GM23248 (cell line): ENCODE measurements around the gene FECH. TPM values are rescaled to one million over a fixed set of nuclear protein-coding genes. Genes with fewer than 3 reads are reported as not detected.

Source experiments
- DNase-seq: peaks from one replicate; pipeline ENCODE4 v3.0.0-alpha.2; 2015
- H2AFZ ChIP-seq: fragments of 200-600 bp; sonication (generic); 2 replicates; pipeline ENCODE4 v1.6.1; 2016; ENCODE audit warnings: antibody characterized with exemption
- H3F3A ChIP-seq: fragments of 200-600 bp; sonication (generic); 2 replicates; pipeline ENCODE4 v1.6.1; 2016; ENCODE audit warnings: mild to moderate bottlenecking, antibody characterized with exemption, mixed run types; ENCODE audit not compliant: insufficient read depth
- H3K27ac ChIP-seq: fragments of 200-600 bp; sonication (generic); 2 replicates; pipeline ENCODE4 v1.5.1; 2016; ENCODE audit warnings: mild to moderate bottlenecking
- H3K27me3 ChIP-seq: fragments of 200-600 bp; sonication (generic); replicated peaks from 2 replicates; pipeline ENCODE4 v1.6.1; 2016; ENCODE audit warnings: mild to moderate bottlenecking; ENCODE audit not compliant: insufficient read depth
- H3K36me3 ChIP-seq: fragments of 200-600 bp; sonication (generic); 2 replicates; pipeline ENCODE4 v1.6.1; 2016; ENCODE audit warnings: low read depth, mild to moderate bottlenecking
- H3K4me1 ChIP-seq: fragments of 200-600 bp; sonication (generic); 2 replicates; pipeline ENCODE4 v1.6.1; 2016; ENCODE audit warnings: mild to moderate bottlenecking; ENCODE audit not compliant: insufficient read depth
- H3K4me2 ChIP-seq: fragments of 200-600 bp; sonication (generic); one replicate; pipeline ENCODE4 v1.6.1; 2016; ENCODE audit warnings: mild to moderate bottlenecking; ENCODE audit not compliant: unreplicated experiment
- H3K4me3 ChIP-seq: fragments of 200-600 bp; sonication (generic); 2 replicates; pipeline ENCODE4 v1.5.1; 2016; ENCODE audit warnings: mild to moderate bottlenecking
- H3K79me2 ChIP-seq: fragments of 200-600 bp; sonication (generic); 2 replicates; pipeline ENCODE4 v1.6.1; 2016; ENCODE audit warnings: mild to moderate bottlenecking; ENCODE audit not compliant: insufficient read depth
- H3K9ac ChIP-seq: fragments of 200-600 bp; sonication (generic); 2 replicates; pipeline ENCODE4 v1.6.1; 2016; ENCODE audit warnings: mild to moderate bottlenecking
- H3K9me2 ChIP-seq: fragments of 200-600 bp; sonication (generic); 2 replicates; pipeline ENCODE4 v1.6.1; 2016; ENCODE audit warnings: mixed run types, mild to moderate bottlenecking, moderate library complexity; ENCODE audit not compliant: insufficient read depth
- H3K9me3 ChIP-seq: fragments of 200-600 bp; sonication (generic); one replicate; pipeline ENCODE4 v1.6.1; 2017; ENCODE audit warnings: low read depth
- H4K20me1 ChIP-seq: fragments of 200-600 bp; sonication (generic); 2 replicates; pipeline ENCODE4 v1.6.0; 2016; ENCODE audit not compliant: insufficient read depth
- EZH2 ChIP-seq: fragments of 200-600 bp; sonication (generic); IDR thresholded peaks from 2 replicates; pipeline ENCODE4 v1.6.1; 2018; ENCODE audit warnings: antibody characterized with exemption, mild to moderate bottlenecking; ENCODE audit not compliant: insufficient read depth, poor library complexity, severe bottlenecking
- EZH2phosphoT487 ChIP-seq: fragments of 200-600 bp; sonication (generic); IDR thresholded peaks from 2 replicates; pipeline ENCODE4 v1.6.1; 2018; ENCODE audit warnings: antibody characterized with exemption, moderate library complexity, mild to moderate bottlenecking, low read depth; ENCODE audit not compliant: insufficient read depth
- whole genome bisulfite sequencing, 2 experiments: methylation state at CpG; one replicate each; pipeline ENCODE4 v1.1.6; 2015 to 2017; ENCODE audit warnings: low lambda C conversion rate in 2 of 2, low coverage in 1 of 2; ENCODE audit errors: missing lambda C conversion rate in 2 of 2; 5-methylcytosine and 5-hydroxymethylcytosine counted together
- in situ Hi-C: fragments of 300-500 bp; cut with MboI; formaldehyde crosslinking; loops from 2 replicates; pipeline ENCODE4 v1.15.0; 2020
- polyA plus RNA-seq: library from polyadenylated mRNA; unstranded; fragments of >200 nt; fragmentation: Nextera tagmentation; extraction: Ambion mirVana; gene quantifications from 2 replicates; pipeline ENCODE4 v1.2.1, GENCODE V29; 2016
- total RNA-seq: library from RNA; depleted of rRNA; stranded (reverse); fragments of >200 nt; shearing (Covaris generic); gene quantifications from 2 replicates; pipeline ENCODE4 v1.2.3, GENCODE V29; 2014

The FECH gene
- total and polyA plus RNA-seq, 2 experiments from 2014 or later = 25.4 to 33.4 TPM

GRCh38 chr18:57533868-57534510 is 52.5 kb downstream of the FECH start:
- peaks cover 5% of the 10 kb centered on the region; the same call in 1 of the 2 replicates for H3K4me1 ChIP-seq
- no peak overlapping the region for H3K27ac ChIP-seq
- no peaks in the 10 kb centered on the region for H4K20me1 ChIP-seq
- no peaks in the 10 kb centered on the region for H3K9me2 ChIP-seq
- no peak overlapping the region for H2AFZ ChIP-seq
- H3K9me3 ChIP-seq = no peaks in the 10 kb centered on the region
- no peaks in the 10 kb centered on the region for H3K36me3 ChIP-seq
- no peak overlapping the region for H3K4me3 ChIP-seq
- H3K9ac ChIP-seq = no peak overlapping the region
- in situ Hi-C loops = no loop called here
- no peaks in the 10 kb centered on the region for H3K27me3 ChIP-seq
- no peaks in the 10 kb centered on the region for H3K79me2 ChIP-seq
- H3K4me2 ChIP-seq = no peak overlapping the region
- TF ChIP-seq EZH2 (no peak), EZH2phosphoT487 (no peak)
- DNase-seq = no peak
- no peaks in the 10 kb centered on the region for H3F3A ChIP-seq
- 41 to 44% methylated on average over 4 of the region's 4 CpGs for WGBS, 2 experiments

- no peaks in the 10 kb centered on the region for H3K9me3 ChIP-seq
- no peaks in the 10 kb centered on the region for H3K79me2 ChIP-seq
- no peak for DNase-seq
- no peak overlapping the region for H3K9ac ChIP-seq
- no peak overlapping the region for H3K27ac ChIP-seq
- H2AFZ ChIP-seq = no peak overlapping the region
- TF ChIP-seq EZH2 (no peak), EZH2phosphoT487 (no peak)
- no peaks in the 10 kb centered on the region for H3K9me2 ChIP-seq
- H3K4me1 ChIP-seq = no peaks in the 10 kb centered on the region
- no peaks in the 10 kb centered on the region for H4K20me1 ChIP-seq
- H3K36me3 ChIP-seq = no peaks in the 10 kb centered on the region
- no peaks in the 10 kb centered on the region for H3F3A ChIP-seq
- in situ Hi-C loops = no loop called here
- WGBS, 2 experiments = 68 to 70% methylated on average over 16 of the region's 16 CpGs
- no peak overlapping the region for H3K4me2 ChIP-seq
- H3K4me3 ChIP-seq = no peak overlapping the region
- H3K27me3 ChIP-seq = no peaks in the 10 kb centered on the region
These were observed 53.3 kb downstream of the FECH start for GRCh38 chr18:57533006-57533867.

GRCh38 chr18:57529151-57529550 is 57.4 kb downstream of the FECH start:
- Histone ChIP-seq H3K9ac (no peak overlapping the region), H3K79me2 (no peaks in the 10 kb centered on the region), H3K27ac (no peak overlapping the region), H3K4me3 (no peak overlapping the region), H3K9me2 (no peaks in the 10 kb centered on the region), H3K27me3 (no peaks in the 10 kb centered on the region), H3K4me2 (no peak overlapping the region), H3F3A (no peaks in the 10 kb centered on the region), H3K9me3 (no peaks in the 10 kb centered on the region), H3K4me1 (no peaks in the 10 kb centered on the region), H2AFZ (no peak overlapping the region), H4K20me1 (no peaks in the 10 kb centered on the region), H3K36me3 (no peaks in the 10 kb centered on the region)
- in situ Hi-C loops = no loop called here
- no peak for TF ChIP-seq EZH2phosphoT487
- no peak for TF ChIP-seq EZH2
- DNase-seq = no peak
- 62 to 68% methylated on average over 7 of the region's 7 CpGs for WGBS, 2 experiments

- Histone ChIP-seq H4K20me1 (no peaks in the 10 kb centered on the region), H3K79me2 (no peaks in the 10 kb centered on the region), H3K27me3 (no peaks in the 10 kb centered on the region), H3K4me2 (no peak overlapping the region), H3F3A (no peaks in the 10 kb centered on the region), H3K36me3 (no peaks in the 10 kb centered on the region), H3K9ac (no peak overlapping the region), H3K9me2 (no peaks in the 10 kb centered on the region), H2AFZ (no peak overlapping the region), H3K9me3 (no peaks in the 10 kb centered on the region), H3K4me1 (no peaks in the 10 kb centered on the region), H3K27ac (no peak overlapping the region), H3K4me3 (no peak overlapping the region)
- WGBS, 2 experiments = 65 to 73% methylated on average over 13 of the region's 13 CpGs
- no peak for DNase-seq
- TF ChIP-seq EZH2phosphoT487 = no peak
- no peak for TF ChIP-seq EZH2
- in situ Hi-C loops = no loop called here
These were observed 58.8 kb downstream of the FECH start for GRCh38 chr18:57527556-57528229.
